ENCODE results near the gene VSIG10L. TPM values are rescaled to one million over a fixed set of nuclear protein-coding genes. Genes with fewer than 3 reads are reported as not detected.

The VSIG10L gene
- total and polyA plus RNA-seq, 4 experiments from 2014 or later: 0.17 to 0.26 (median 0.22) TPM; not detected in 1

DNA sequence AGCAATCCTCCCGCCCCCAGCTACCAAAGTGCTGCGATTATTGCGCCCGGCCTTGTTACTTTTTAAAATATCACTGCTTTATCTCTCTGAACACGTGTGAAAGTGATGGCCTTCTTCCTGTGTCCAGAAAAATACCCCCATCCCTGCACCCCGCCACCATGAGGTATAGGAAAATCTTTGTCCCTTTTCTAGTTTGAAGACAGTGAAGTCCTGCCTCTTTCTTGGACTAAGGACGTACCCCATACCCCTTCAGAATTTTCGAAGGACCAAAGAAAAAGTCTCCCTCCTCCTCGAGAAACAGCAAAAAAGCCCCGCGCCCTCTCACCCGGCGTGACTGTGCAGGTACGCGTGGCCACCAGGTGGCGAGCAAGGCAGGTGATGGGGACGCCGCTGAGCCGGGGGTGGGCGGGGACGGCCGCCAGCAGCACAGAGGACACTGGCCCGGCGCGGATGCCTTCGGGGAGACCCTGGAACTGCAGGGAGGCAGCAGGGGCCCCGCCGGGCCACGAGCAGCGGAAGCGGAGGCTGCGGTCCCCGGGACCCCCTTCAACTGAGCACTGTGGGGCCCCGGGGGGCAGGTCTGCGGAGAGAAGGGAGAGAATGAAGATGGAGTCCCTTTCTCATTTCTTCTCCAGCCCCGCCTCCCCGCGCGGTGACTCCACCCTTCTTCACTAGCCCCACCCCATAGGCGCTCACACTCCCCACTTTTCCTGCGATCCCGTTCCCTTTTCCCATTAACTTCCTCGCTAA is 3.2 kb downstream of the VSIG10L start:
- intact Hi-C loops (cut with micrococcal nuclease): loop anchor here (1.0 kb wide), 6 partner anchors 29 to 177 kb away; no protein-coding TSS in a partner anchor
- no peak overlapping the region for H3K27ac ChIP-seq (ENCODE audit: low read depth, low read length)
- no peaks in the 10 kb centered on the region for H3K27me3 ChIP-seq (ENCODE audit: insufficient read depth, low read length)
- Mint-ChIP-seq H3K36me3 (no peaks in the 10 kb centered on the region), H3K4me1 (peaks cover 12 to 27% (median 19%) of the 10 kb centered on the region in 4 donors), H3K27me3 (peaks cover 0 to 3% of the 10 kb centered on the region in 2 donors), H3K27ac (peak overlapping the region; percentile 18 to 84 (median 57)), H3K4me3 (peak overlapping the region; percentile 78 to 92 (median 88)), H3K9me3 (no peaks in the 10 kb centered on the region)
- H3K9me3 ChIP-seq (ENCODE audit: control insufficient read depth in 1 of 2, low read length in 2 of 2): no peaks in the 10 kb centered on the region
- no peaks in the 10 kb centered on the region for H3K36me3 ChIP-seq (ENCODE audit: insufficient read depth, low read length)
- DNase-seq: peak; percentile 80 to 86 (median 82)
- ChIA-PET CTCF (ENCODE audit: partially characterized antibody) (interaction anchor here (0.7 to 1.7 kb wide), 20 partner anchors 10 to 439 kb away, joined by 3 to 8 read pairs (median 4); partner anchors contain the start of genes NKG7 and SIGLEC10), POLR2A (ENCODE audit: partially characterized antibody) (interaction anchor here (0.6 to 2.1 kb wide), 2 partner anchors 29 to 66 kb away, joined by 3 to 10 read pairs; partner anchors contain the start of gene CLDND2)
- peak overlapping the region; percentile 70 to 77 for H3K4me3 ChIP-seq (ENCODE audit: low read length in 2 of 2)
- H3K4me1 ChIP-seq (ENCODE audit: insufficient read depth, low read length): peaks cover 15% of the 10 kb centered on the region

DNA sequence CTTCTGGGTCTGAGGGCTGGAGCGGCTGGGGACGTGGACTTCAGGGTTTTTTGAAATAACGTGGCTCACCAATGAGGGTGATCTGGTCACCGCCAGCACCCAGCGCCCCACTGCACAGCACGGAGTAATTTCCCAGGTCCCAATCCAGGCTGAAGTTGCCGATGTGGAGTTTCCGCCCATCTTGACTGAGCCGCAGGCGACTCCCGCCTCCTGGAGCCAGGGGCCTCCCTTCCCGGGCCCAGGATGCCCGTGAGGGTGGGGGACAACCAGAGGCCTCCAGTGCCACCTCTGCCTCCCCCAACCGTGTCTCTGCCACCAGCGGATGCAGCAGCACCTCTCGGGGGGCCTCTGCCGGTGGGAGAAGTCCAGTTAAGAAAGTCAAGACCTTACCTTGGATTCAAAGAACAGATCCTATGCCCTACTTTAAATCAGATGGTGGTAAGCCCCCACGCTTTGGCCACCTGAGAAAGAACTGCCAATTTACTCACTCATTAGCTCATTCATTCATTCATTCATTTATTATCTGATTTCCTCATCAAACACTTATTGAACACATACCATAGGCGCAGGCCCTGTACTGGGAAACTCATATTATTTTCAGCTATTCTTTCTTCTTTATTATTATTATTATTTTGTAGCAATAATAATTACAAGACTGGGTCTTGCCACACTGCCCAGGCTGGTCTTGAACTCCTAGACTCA is 3.9 kb downstream of the VSIG10L start:
- Mint-ChIP-seq H3K4me3 (peak overlapping the region in 6 of 8 donors; percentile 67 to 90 (median 85)), H3K27me3 (peaks cover 0 to 4% of the 10 kb centered on the region in 2 donors), H3K4me1 (peaks cover 12 to 27% (median 18%) of the 10 kb centered on the region in 4 donors), H3K9me3 (no peaks in the 10 kb centered on the region), H3K36me3 (no peaks in the 10 kb centered on the region), H3K27ac (peak overlapping the region in 1 of 7 donors; percentile 84)
- Histone ChIP-seq H3K27ac (ENCODE audit: low read depth, low read length) (no peak overlapping the region), H3K9me3 (ENCODE audit: control insufficient read depth in 1 of 2, low read length in 2 of 2) (no peaks in the 10 kb centered on the region), H3K4me3 (ENCODE audit: low read length in 2 of 2) (no peak overlapping the region), H3K36me3 (ENCODE audit: insufficient read depth, low read length) (no peaks in the 10 kb centered on the region), H3K4me1 (ENCODE audit: insufficient read depth, low read length) (peaks cover 15% of the 10 kb centered on the region), H3K27me3 (ENCODE audit: insufficient read depth, low read length) (no peaks in the 10 kb centered on the region)
- intact Hi-C loops (cut with micrococcal nuclease): loop anchor here (1.0 kb wide), 1 partner anchor 177 kb away; no protein-coding TSS in a partner anchor
- ChIA-PET POLR2A (ENCODE audit: partially characterized antibody) (interaction anchor here (2.1 kb wide), 1 partner anchor 30 kb away, joined by 10 read pairs; the partner anchor contains the start of gene CLDND2), CTCF (ENCODE audit: partially characterized antibody) (interaction anchor here (0.7 to 1.2 kb wide), 14 partner anchors 9 to 440 kb away, joined by 3 to 8 read pairs (median 4); partner anchors contain the start of genes NKG7 and SIGLEC10)
- DNase-seq: no peak

DNA sequence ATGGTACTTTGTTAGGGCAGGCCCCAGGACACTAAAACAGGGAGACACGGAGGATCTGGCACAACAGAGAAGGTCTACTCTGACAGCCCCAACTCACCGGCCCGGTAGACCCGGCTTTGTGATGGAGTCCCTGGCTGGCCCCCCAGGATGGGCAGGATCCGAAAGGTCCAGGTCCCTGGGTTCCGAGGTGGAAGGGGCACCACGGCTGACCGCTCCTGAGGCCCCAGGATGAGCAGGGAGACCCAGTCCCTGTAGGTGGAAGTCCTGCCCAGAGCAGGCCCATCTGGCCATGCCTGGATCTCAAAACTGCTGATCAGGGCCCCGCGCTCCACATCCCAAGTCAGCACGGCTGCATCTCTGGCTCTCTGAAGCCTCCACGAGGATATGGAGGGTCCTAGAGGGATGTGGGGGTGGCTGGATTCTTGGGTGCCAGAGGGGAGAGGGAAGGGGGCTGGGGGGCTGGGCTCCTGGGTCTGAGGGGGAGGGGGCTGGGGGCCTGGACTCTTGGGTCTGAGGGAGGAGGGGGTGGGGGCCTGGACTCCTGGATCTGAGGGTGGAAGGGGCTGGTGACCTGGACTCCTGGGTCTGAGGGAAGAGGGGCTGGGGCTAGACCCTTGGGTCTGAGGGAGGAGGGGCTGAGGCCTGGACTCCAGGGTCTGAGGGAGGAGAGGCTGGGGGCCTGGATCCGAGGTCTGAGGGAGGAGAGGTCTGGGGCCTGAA is 4.6 kb downstream of the VSIG10L start:
- no peaks in the 10 kb centered on the region for H3K9me3 Mint-ChIP-seq

DNA sequence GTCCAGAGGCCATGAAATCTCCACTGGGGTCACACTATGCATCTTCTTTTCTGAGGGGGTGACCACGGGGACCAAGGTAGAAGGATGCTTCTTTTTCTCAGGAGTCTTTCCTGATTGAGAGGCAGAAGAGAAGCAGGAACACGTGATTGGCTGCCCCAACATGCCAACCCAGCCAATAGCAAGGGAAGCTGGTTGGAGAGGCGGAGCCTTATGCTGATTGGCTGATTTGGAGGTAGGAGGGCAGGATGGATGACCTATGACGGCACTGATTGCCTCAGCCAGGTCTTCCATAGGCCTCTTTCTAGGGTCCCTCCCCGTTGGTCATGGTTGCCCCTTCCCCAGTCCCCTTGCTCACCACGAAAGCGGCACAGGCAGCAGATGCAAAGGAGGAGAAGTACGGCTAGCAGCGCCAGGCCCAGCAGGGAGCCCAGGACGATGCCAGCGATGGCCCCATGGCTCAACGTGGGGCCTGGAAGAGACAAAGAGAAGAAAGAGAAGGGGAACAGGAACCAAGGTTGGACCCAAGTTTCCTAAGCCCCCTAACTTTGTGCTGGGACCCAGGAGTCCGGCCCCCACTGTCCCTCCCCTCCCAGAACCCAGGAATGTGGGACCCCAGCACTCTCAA is 8.0 kb downstream of the VSIG10L start:
- peaks cover 0 to 9% of the 10 kb centered on the region in 2 donors for H3K36me3 Mint-ChIP-seq
- no peak overlapping the region for H3K27ac Mint-ChIP-seq
- peaks cover 7% of the 10 kb centered on the region for H3K4me1 ChIP-seq (ENCODE audit: insufficient read depth, low read length)
- H3K9me3 ChIP-seq (ENCODE audit: control insufficient read depth in 1 of 2, low read length in 2 of 2): no peaks in the 10 kb centered on the region
- ChIA-PET CTCF (ENCODE audit: partially characterized antibody) (no interaction called here), POLR2A (ENCODE audit: partially characterized antibody) (no interaction called here)
- H3K27ac ChIP-seq (ENCODE audit: low read depth, low read length): no peak overlapping the region
- intact Hi-C loops (cut with micrococcal nuclease): no loop called here
- H3K4me1 Mint-ChIP-seq: peaks cover 3 to 11% (median 6%) of the 10 kb centered on the region in 4 donors
- DNase-seq: no peak
- no peak overlapping the region for H3K4me3 ChIP-seq (ENCODE audit: low read length in 2 of 2)
- H3K9me3 Mint-ChIP-seq: peaks cover 0 to 5% (median 1%) of the 10 kb centered on the region in 8 donors
- H3K4me3 Mint-ChIP-seq: no peak overlapping the region
- no peaks in the 10 kb centered on the region for H3K27me3 ChIP-seq (ENCODE audit: insufficient read depth, low read length)
- no peaks in the 10 kb centered on the region for H3K36me3 ChIP-seq (ENCODE audit: insufficient read depth, low read length)
- peaks cover 7 to 22% of the 10 kb centered on the region in 2 donors for H3K27me3 Mint-ChIP-seq

More for the DNA sequence above, 4.6 kb downstream of the VSIG10L start:
- intact Hi-C loops (cut with micrococcal nuclease): no loop called here
- no peaks in the 10 kb centered on the region for H3K36me3 ChIP-seq (ENCODE audit: insufficient read depth, low read length)
- H3K4me3 Mint-ChIP-seq: no peak overlapping the region
- ChIA-PET CTCF (ENCODE audit: partially characterized antibody) (interaction anchor here (0.7 to 1.2 kb wide), 8 partner anchors 22 to 320 kb away, joined by 3 to 8 read pairs (median 6); no protein-coding TSS in a partner anchor), POLR2A (ENCODE audit: partially characterized antibody) (interaction anchor here (2.1 kb wide), 1 partner anchor 31 kb away, joined by 10 read pairs; the partner anchor contains the start of gene CLDND2)
- H3K27me3 Mint-ChIP-seq: peaks cover 0 to 4% of the 10 kb centered on the region in 2 donors
- H3K36me3 Mint-ChIP-seq: no peaks in the 10 kb centered on the region
- H3K27me3 ChIP-seq (ENCODE audit: insufficient read depth, low read length): no peaks in the 10 kb centered on the region
- H3K4me1 Mint-ChIP-seq: peaks cover 9 to 27% (median 17%) of the 10 kb centered on the region in 4 donors
- H3K4me1 ChIP-seq (ENCODE audit: insufficient read depth, low read length): peaks cover 15% of the 10 kb centered on the region
- DNase-seq: no peak
- no peaks in the 10 kb centered on the region for H3K9me3 ChIP-seq (ENCODE audit: control insufficient read depth in 1 of 2, low read length in 2 of 2)
- H3K27ac ChIP-seq (ENCODE audit: low read depth, low read length): no peak overlapping the region
- no peak overlapping the region for H3K4me3 ChIP-seq (ENCODE audit: low read length in 2 of 2)
- no peak overlapping the region for H3K27ac Mint-ChIP-seq

DNA sequence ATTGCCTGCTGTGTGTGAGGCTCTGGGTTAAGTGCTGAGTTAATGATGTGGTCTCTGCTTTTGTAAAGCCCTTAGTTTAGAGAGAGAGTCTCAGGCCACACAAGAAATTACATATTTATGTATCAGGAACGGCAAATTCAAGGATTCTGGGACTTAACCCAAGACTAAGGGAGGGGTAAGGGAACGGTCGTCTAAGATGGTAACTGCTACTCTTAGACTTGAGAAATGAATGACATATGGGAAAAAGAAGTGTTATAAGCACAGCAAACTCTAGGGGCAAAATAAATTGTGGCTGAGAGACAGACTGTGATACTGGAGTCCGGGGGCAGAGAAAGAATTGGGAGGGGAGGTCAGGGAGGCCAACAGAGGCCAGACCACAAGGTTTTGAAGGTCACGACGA is 10.2 kb downstream of the VSIG10L start:
- no peak overlapping the region for H3K4me3 ChIP-seq (ENCODE audit: low read length in 2 of 2)
- intact Hi-C loops (cut with micrococcal nuclease): no loop called here
- POLR2A ChIA-PET (ENCODE audit: partially characterized antibody): no interaction called here
- no peaks in the 10 kb centered on the region for H3K9me3 ChIP-seq (ENCODE audit: control insufficient read depth in 1 of 2, low read length in 2 of 2)
- no peak overlapping the region for H3K27ac ChIP-seq (ENCODE audit: low read depth, low read length)
- Mint-ChIP-seq H3K4me1 (peaks cover 4 to 16% (median 5%) of the 10 kb centered on the region in 4 donors), H3K27ac (no peak overlapping the region), H3K9me3 (peaks cover 0 to 5% (median 1%) of the 10 kb centered on the region in 8 donors), H3K4me3 (no peak overlapping the region), H3K36me3 (peaks cover 0 to 9% of the 10 kb centered on the region in 2 donors), H3K27me3 (peaks cover 15 to 27% of the 10 kb centered on the region in 2 donors)
- H3K4me1 ChIP-seq (ENCODE audit: insufficient read depth, low read length): peaks cover 9% of the 10 kb centered on the region
- CTCF ChIA-PET (ENCODE audit: partially characterized antibody): no interaction called here
- no peak for DNase-seq
- no peaks in the 10 kb centered on the region for H3K36me3 ChIP-seq (ENCODE audit: insufficient read depth, low read length)
- peaks cover 13% of the 10 kb centered on the region for H3K27me3 ChIP-seq (ENCODE audit: insufficient read depth, low read length)

DNA sequence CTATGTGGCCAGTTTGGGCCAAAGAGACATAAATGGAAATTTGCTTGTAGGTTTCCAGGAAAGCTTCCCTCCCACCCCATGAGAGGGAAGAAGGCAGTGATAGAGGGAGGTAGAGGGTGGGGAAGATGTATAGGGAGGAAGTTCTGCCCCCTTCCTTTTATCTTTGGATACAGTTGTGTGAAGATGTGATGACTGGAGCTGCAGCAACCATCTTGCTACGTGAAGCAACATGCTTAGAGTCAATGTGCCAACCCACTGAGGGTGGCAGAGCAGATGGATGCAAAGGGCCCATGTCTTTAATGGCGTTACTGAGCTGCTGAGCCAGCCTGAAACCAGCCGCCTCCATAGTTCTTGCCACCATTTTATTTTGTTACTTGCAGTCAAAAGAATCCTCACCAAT is 10.7 kb downstream of the VSIG10L start:
- intact Hi-C loops (cut with micrococcal nuclease): no loop called here
- Histone ChIP-seq H3K4me1 (ENCODE audit: insufficient read depth, low read length) (peaks cover 9% of the 10 kb centered on the region), H3K9me3 (ENCODE audit: control insufficient read depth in 1 of 2, low read length in 2 of 2) (no peaks in the 10 kb centered on the region), H3K4me3 (ENCODE audit: low read length in 2 of 2) (no peak overlapping the region), H3K27me3 (ENCODE audit: insufficient read depth, low read length) (peaks cover 13% of the 10 kb centered on the region), H3K36me3 (ENCODE audit: insufficient read depth, low read length) (no peaks in the 10 kb centered on the region), H3K27ac (ENCODE audit: low read depth, low read length) (no peak overlapping the region)
- H3K36me3 Mint-ChIP-seq: peaks cover 0 to 9% of the 10 kb centered on the region in 2 donors
- CTCF ChIA-PET (ENCODE audit: partially characterized antibody): no interaction called here
- POLR2A ChIA-PET (ENCODE audit: partially characterized antibody): no interaction called here
- H3K9me3 Mint-ChIP-seq: peaks cover 0 to 5% (median 1%) of the 10 kb centered on the region in 8 donors
- DNase-seq: no peak
- H3K4me3 Mint-ChIP-seq: no peak overlapping the region
- H3K27me3 Mint-ChIP-seq: peaks cover 17 to 27% of the 10 kb centered on the region in 2 donors
- peaks cover 4 to 16% (median 5%) of the 10 kb centered on the region in 4 donors for H3K4me1 Mint-ChIP-seq
- no peak overlapping the region for H3K27ac Mint-ChIP-seq
